Left ventricle myocardium inferior (tissue), 1 donor: Measurements from ENCODE around the gene EVL. TPM values are rescaled to one million over a fixed set of nuclear protein-coding genes. Genes with fewer than 3 reads are reported as not detected.
A peak's percentile ranks its signal among the peaks of the same experiment; 100 is the strongest.

ENCODE experiments used
- DNase-seq: peaks from one replicate; pipeline ENCODE4 v3.0.0-alpha.2; 2020
- H3K27ac ChIP-seq: fragments of 200-600 bp; replicated peaks from 2 replicates; pipeline ENCODE4 v1.8.0; 2021
- H3K27me3 ChIP-seq: fragments of 200-600 bp; 2 replicates; pipeline ENCODE4 v1.8.0; 2021; ENCODE audit warnings: low read depth
- H3K36me3 ChIP-seq: fragments of 200-600 bp; 2 replicates; pipeline ENCODE4 v1.8.0; 2021
- H3K4me1 ChIP-seq: fragments of 200-600 bp; 2 replicates; pipeline ENCODE4 v1.8.0; 2021
- H3K4me3 ChIP-seq: fragments of 200-600 bp; 2 replicates; pipeline ENCODE4 v1.8.0; 2021; ENCODE audit warnings: mild to moderate bottlenecking, moderate library complexity
- H3K9me3 ChIP-seq: fragments of 200-600 bp; replicated peaks from 2 replicates; pipeline ENCODE4 v1.8.0; 2021
- CTCF ChIP-seq: fragments of 200-600 bp; IDR thresholded peaks from 2 replicates; pipeline ENCODE4 v1.8.0; 2021; ENCODE audit warnings: antibody characterized with exemption, mild to moderate bottlenecking, borderline replicate concordance
- intact Hi-C: fragments of 100-400 bp; cut with micrococcal nuclease; formaldehyde crosslinking; loops from one replicate; pipeline ENCODE4 v1.11.0; 2022
- total RNA-seq: library from RNA; stranded (reverse); fragmentation: NEBNext Ultra II Directional; extraction: Animal tissue kit (Norgen Biotek cat#: 25700); gene quantifications from one replicate; pipeline ENCODE4 v1.2.1, GENCODE V29; 2021
- donor health status: DM: no; HTN: yes; CAD: no; lungs with severe emphysema.

EVL gene
- total RNA-seq, 1 donor from 2014 or later = 39.7 TPM

- no peak for TF ChIP-seq CTCF
- Histone ChIP-seq H3K27me3 (no peaks in the 10 kb centered on the region), H3K4me1 (peaks cover 30% of the 10 kb centered on the region), H3K9me3 (no peaks in the 10 kb centered on the region), H3K36me3 (no peaks in the 10 kb centered on the region), H3K4me3 (no peak overlapping the region), H3K27ac (no peak overlapping the region)
- intact Hi-C loops = no loop called here
- no peak for DNase-seq
Measured at GRCh38 chr14:100073576-100074430, 8.6 kb downstream of the EVL start.

GRCh38 chr14:100074431-100075100, 9.3 kb downstream of the EVL start:
- Histone ChIP-seq H3K27me3 (no peaks in the 10 kb centered on the region), H3K4me1 (peaks cover 35% of the 10 kb centered on the region), H3K36me3 (no peaks in the 10 kb centered on the region), H3K9me3 (no peaks in the 10 kb centered on the region), H3K4me3 (no peak overlapping the region), H3K27ac (no peak overlapping the region)
- DNase-seq = no peak
- intact Hi-C loops = no loop called here
- TF ChIP-seq CTCF = no peak

- H3K4me3 ChIP-seq = no peak overlapping the region
- TF ChIP-seq CTCF = no peak
- no peak for DNase-seq
- no peak overlapping the region for H3K27ac ChIP-seq
- H3K9me3 ChIP-seq = no peaks in the 10 kb centered on the region
- H3K27me3 ChIP-seq = no peaks in the 10 kb centered on the region
- intact Hi-C loops = no loop called here
- peaks cover 40% of the 10 kb centered on the region for H3K4me1 ChIP-seq
- no peaks in the 10 kb centered on the region for H3K36me3 ChIP-seq
Measured at GRCh38 chr14:100075681-100076080, 10.5 kb downstream of the EVL start.

- Histone ChIP-seq H3K4me3 (no peak overlapping the region), H3K4me1 (peaks cover 40% of the 10 kb centered on the region)
- intact Hi-C loops = no loop called here
Measured at GRCh38 chr14:100076133-100076532, 10.9 kb downstream of the EVL start.

GRCh38 chr14:100076606-100077005, 11.4 kb downstream of the EVL start:
- peak; percentile 35 for DNase-seq
- intact Hi-C loops = no loop called here
- Histone ChIP-seq H3K27me3 (no peaks in the 10 kb centered on the region), H3K36me3 (no peaks in the 10 kb centered on the region), H3K4me1 (peaks cover 40% of the 10 kb centered on the region), H3K27ac (peak overlapping the region; percentile 42), H3K9me3 (no peaks in the 10 kb centered on the region), H3K4me3 (no peak overlapping the region)
- no peak for TF ChIP-seq CTCF

More at GRCh38 chr14:100076133-100076532, 10.9 kb downstream of the EVL start:
- no peaks in the 10 kb centered on the region for H3K36me3 ChIP-seq
- peak; percentile 32 for TF ChIP-seq CTCF
- H3K27ac ChIP-seq = peak overlapping the region; percentile 42
- DNase-seq = no peak
- H3K27me3 ChIP-seq = no peaks in the 10 kb centered on the region
- H3K9me3 ChIP-seq = no peaks in the 10 kb centered on the region
